HCT116 (cell line): Measurements from ENCODE around the gene PFKFB3.

ENCODE experiments used
- EGR1 ChIP-seq: IDR thresholded peaks from 2 replicates; pipeline ENCODE4 v1.6.1; 2012; ENCODE audit warnings: low read depth
- POLR2AphosphoS5 ChIP-seq: IDR thresholded peaks from 2 replicates; pipeline ENCODE4 v1.6.1; 2011; ENCODE audit warnings: mild to moderate bottlenecking, low read depth, low read length, moderate library complexity
- TF ChIP-seq, protein P1 (sequence below), 3 experiments: fragments of 200-600 bp in 1 of 3; sonication (generic) in 1 of 3; IDR thresholded peaks in 2 of 3; conservative IDR thresholded peaks in 1 of 3; 2 replicates each; pipeline ENCODE4 v1.5.1; 2012 to 2017; ENCODE audit warnings: low read depth in 2 of 3, low read length in 2 of 3, antibody characterized with exemption in 1 of 3, borderline replicate concordance in 1 of 3, control low read depth in 1 of 3, mild to moderate bottlenecking in 1 of 3, mixed read lengths in 1 of 3, mixed run types in 1 of 3, moderate library complexity in 1 of 3; ENCODE audit not compliant: insufficient read depth in 1 of 3
- TF ChIP-seq, protein P2 (sequence below): IDR thresholded peaks from 2 replicates; pipeline ENCODE4 v1.6.1; 2011; ENCODE audit warnings: mild to moderate bottlenecking, low read length, moderate library complexity; ENCODE audit not compliant: insufficient replicate concordance; ENCODE audit errors: extremely low read depth

DNA sequence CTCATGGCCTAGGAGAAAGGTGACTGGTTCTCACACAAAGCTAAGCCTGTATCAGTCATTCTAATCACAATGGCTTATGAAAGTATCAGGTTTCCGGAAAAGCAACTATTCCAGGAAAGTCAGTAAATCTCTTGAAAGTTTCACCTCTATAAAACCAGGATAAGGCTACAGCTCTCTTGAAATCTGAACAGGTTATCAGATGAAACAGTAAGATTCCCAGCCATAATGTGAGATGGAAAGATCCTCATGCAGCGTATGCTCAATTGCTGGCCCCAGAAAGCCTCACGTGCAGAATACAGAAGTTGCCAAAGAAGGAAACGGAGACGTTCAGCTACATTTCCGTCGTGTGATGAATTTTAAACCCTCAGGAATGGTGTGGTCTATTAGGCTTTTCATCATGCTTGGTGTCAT lies 90.0 kb downstream of the PFKFB3 start:
- TF ChIP-seq POLR2AphosphoS5 (no peak), EGR1 (no peak)
- TF ChIP-seq, protein P1, sequence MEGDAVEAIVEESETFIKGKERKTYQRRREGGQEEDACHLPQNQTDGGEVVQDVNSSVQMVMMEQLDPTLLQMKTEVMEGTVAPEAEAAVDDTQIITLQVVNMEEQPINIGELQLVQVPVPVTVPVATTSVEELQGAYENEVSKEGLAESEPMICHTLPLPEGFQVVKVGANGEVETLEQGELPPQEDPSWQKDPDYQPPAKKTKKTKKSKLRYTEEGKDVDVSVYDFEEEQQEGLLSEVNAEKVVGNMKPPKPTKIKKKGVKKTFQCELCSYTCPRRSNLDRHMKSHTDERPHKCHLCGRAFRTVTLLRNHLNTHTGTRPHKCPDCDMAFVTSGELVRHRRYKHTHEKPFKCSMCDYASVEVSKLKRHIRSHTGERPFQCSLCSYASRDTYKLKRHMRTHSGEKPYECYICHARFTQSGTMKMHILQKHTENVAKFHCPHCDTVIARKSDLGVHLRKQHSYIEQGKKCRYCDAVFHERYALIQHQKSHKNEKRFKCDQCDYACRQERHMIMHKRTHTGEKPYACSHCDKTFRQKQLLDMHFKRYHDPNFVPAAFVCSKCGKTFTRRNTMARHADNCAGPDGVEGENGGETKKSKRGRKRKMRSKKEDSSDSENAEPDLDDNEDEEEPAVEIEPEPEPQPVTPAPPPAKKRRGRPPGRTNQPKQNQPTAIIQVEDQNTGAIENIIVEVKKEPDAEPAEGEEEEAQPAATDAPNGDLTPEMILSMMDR (IDR thresholded peaks at IDR 0.05 in 2 of 3, conservative IDR thresholded peaks at IDR 0.05 in 1 of 3; ENCODE audit: borderline replicate concordance in 1 of 3, insufficient read depth in 1 of 3, low read depth in 2 of 3, low read length in 2 of 3): no peak
- TF ChIP-seq, protein P2, sequence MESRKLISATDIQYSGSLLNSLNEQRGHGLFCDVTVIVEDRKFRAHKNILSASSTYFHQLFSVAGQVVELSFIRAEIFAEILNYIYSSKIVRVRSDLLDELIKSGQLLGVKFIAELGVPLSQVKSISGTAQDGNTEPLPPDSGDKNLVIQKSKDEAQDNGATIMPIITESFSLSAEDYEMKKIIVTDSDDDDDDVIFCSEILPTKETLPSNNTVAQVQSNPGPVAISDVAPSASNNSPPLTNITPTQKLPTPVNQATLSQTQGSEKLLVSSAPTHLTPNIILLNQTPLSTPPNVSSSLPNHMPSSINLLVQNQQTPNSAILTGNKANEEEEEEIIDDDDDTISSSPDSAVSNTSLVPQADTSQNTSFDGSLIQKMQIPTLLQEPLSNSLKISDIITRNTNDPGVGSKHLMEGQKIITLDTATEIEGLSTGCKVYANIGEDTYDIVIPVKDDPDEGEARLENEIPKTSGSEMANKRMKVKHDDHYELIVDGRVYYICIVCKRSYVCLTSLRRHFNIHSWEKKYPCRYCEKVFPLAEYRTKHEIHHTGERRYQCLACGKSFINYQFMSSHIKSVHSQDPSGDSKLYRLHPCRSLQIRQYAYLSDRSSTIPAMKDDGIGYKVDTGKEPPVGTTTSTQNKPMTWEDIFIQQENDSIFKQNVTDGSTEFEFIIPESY: no peak
